IPS-15b (cell line): Measurements from ENCODE around the gene RBPMS2.

Source experiments
- H3K27me3 ChIP-seq: one replicate; pipeline ENCODE4 v1.6.1; 2013; ENCODE audit warnings: low read length; ENCODE audit not compliant: control insufficient read depth, insufficient read depth
- H3K36me3 ChIP-seq: one replicate; pipeline ENCODE4 v1.6.1; 2013; ENCODE audit warnings: low read length; ENCODE audit not compliant: control insufficient read depth, insufficient read depth
- H3K4me1 ChIP-seq: one replicate; pipeline ENCODE4 v1.6.1; 2013; ENCODE audit warnings: mild to moderate bottlenecking, low read length; ENCODE audit not compliant: control insufficient read depth, insufficient read depth
- H3K4me3 ChIP-seq: one replicate; pipeline ENCODE4 v1.5.1; 2013; ENCODE audit warnings: low read depth, low read length
- H3K9ac ChIP-seq: one replicate; pipeline ENCODE4 v1.6.1; 2013; ENCODE audit warnings: low read depth, mild to moderate bottlenecking, low read length
- H3K9me3 ChIP-seq: one replicate; pipeline ENCODE4 v1.6.1; 2013; ENCODE audit warnings: mild to moderate bottlenecking, low read length; ENCODE audit not compliant: control insufficient read depth, insufficient read depth

RBPMS2 gene

DNA sequence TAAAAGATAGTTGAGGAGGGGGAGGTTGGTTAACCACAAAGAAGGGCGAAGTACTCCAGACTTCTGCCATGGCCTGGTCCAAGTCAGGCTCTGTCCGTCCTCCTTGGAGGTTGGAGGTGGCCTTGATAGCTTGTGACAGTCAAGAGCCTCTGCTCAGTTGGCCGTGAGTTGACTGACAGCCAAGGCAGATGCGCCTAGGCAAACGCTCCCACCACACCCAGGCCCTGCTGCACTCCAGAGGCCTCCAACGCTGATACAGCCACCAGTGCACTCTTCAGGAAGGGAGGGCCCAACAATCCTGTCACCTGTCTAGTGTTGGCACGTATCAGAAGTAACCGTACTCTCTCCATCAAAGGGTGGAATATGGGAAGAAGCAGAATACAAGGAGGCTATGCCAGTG, 9.3 kb downstream of the RBPMS2 start:
- no peaks in the 10 kb centered on the region for H3K9me3 ChIP-seq
- H3K27me3 ChIP-seq: no peaks in the 10 kb centered on the region
- H3K4me1 ChIP-seq: peaks cover 3% of the 10 kb centered on the region
- H3K4me3 ChIP-seq: no peak overlapping the region
- no peak overlapping the region for H3K9ac ChIP-seq
- no peaks in the 10 kb centered on the region for H3K36me3 ChIP-seq

DNA sequence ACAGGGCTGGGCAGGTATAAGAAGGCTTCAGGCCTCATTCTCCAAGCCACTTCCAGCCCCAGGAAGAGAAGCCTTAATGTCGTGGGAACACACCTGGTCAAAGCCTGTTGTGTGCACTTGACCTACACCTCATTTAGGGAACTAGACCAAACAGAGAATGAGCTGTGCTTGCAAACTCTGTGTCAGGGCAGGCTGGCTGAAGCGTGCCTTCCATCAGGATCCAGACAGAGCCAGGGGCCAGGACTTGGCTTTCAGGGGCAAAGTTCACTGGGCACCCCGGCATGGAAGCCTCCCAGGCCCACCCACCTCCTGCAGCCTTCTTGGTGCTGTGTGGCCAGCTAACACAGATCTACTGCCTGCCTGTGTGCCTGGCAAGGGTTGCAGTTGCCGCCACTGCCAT, 11.5 kb downstream of the RBPMS2 start:
- Histone ChIP-seq H3K27me3 (no peaks in the 10 kb centered on the region), H3K9ac (no peak overlapping the region), H3K36me3 (no peaks in the 10 kb centered on the region), H3K4me1 (peaks cover 3% of the 10 kb centered on the region), H3K9me3 (no peaks in the 10 kb centered on the region), H3K4me3 (no peak overlapping the region)

- Histone ChIP-seq H3K27me3 (no peaks in the 10 kb centered on the region), H3K9ac (no peak overlapping the region), H3K4me3 (no peak overlapping the region), H3K4me1 (peaks cover 3% of the 10 kb centered on the region), H3K9me3 (no peaks in the 10 kb centered on the region), H3K36me3 (no peaks in the 10 kb centered on the region)
Observed at GRCh38 chr15:64763462-64763861, 11.9 kb downstream of the RBPMS2 start.

DNA sequence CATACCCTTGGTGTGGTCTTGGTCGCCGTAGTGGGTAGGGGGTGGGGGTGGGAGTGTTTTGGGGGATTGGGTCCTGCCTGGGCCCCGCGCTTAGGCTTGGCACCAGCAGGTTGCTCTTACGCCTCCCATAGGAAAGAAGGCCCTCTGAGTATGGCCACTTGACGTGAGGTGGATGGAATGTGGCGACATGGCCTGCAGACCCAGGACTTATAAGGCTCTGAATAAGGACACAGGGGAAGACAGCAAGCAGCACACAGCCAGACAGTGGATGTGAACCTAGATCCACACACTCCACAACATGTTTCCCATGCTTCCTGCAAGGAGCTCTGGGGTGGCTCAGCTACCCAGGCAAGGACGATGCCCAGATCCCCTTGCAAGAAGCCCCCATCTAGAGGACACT, 12.4 kb downstream of the RBPMS2 start:
- no peaks in the 10 kb centered on the region for H3K36me3 ChIP-seq
- H3K9ac ChIP-seq: no peak overlapping the region
- H3K4me1 ChIP-seq: peaks cover 3% of the 10 kb centered on the region
- H3K4me3 ChIP-seq: no peak overlapping the region
- no peaks in the 10 kb centered on the region for H3K27me3 ChIP-seq
- no peaks in the 10 kb centered on the region for H3K9me3 ChIP-seq

DNA sequence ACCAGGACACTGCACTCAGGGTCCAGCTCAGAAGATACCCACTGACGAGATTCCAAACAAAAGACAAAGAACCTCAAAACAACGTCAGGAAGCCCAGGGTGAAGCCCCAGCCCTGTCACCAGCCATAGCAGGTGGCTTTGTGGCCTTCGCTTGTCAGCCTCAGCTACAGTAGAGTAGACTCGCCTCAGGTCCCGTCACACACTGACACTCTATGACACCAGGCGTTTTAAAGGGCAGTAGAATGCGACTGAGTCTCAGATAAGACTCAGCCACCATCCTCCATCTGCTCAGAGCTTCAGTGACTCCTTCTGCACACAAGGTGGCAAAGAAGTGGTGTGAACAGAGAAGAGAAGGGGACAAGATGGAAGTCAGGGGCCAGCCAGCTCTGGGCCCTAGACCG, 12.8 kb downstream of the RBPMS2 start:
- H3K36me3 ChIP-seq: no peaks in the 10 kb centered on the region
- H3K27me3 ChIP-seq: no peaks in the 10 kb centered on the region
- no peaks in the 10 kb centered on the region for H3K9me3 ChIP-seq
- H3K9ac ChIP-seq: no peak overlapping the region
- no peak overlapping the region for H3K4me3 ChIP-seq
- H3K4me1 ChIP-seq: peaks cover 3% of the 10 kb centered on the region

DNA sequence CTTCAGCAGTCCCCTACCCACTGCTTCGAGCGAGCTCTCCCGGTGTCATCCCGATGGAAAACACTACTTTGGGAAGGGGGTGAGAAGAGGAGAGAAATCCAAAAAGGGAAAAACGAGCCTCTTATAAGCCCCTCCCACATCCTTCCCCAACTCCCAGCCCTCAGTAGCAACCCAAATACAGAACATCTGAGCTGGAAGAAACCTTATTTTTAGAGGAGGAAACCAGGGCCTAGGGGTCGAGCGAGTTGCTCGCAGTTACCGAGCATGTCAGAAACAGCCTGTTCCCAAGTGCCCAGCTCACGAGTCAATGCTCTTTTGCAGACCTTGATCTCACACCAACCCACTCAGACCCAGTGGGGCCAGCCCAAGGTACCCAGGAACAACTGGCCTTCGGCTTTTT, 14.2 kb downstream of the RBPMS2 start:
- H3K9ac ChIP-seq: no peak overlapping the region
- H3K36me3 ChIP-seq: no peaks in the 10 kb centered on the region
- peaks cover 3% of the 10 kb centered on the region for H3K4me1 ChIP-seq
- H3K27me3 ChIP-seq: no peaks in the 10 kb centered on the region
- no peaks in the 10 kb centered on the region for H3K9me3 ChIP-seq
- no peak overlapping the region for H3K4me3 ChIP-seq

DNA sequence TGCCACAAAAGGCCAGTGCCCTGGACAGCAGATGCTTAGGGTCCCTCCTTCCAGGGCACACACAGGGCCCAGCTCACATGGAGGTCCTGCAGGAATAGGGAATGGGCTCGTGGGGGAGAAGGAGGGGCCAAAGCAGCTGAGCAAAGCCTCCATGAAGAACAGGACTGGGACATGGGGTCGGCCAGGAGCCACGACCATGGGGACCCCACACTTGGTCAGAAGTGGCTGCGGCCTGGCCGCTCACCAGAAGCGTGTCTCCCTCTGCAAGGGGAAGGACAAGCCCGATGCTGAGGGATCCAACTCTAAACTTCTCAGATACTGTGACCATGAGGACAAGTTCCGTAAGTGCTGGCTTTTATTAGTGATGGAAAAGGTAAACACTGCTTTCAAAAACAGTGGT, 15.3 kb downstream of the RBPMS2 start:
- no peak overlapping the region for H3K4me3 ChIP-seq
- no peaks in the 10 kb centered on the region for H3K36me3 ChIP-seq
- no peaks in the 10 kb centered on the region for H3K9me3 ChIP-seq
- no peaks in the 10 kb centered on the region for H3K27me3 ChIP-seq
- H3K9ac ChIP-seq: no peak overlapping the region
- H3K4me1 ChIP-seq: peaks cover 3% of the 10 kb centered on the region

- no peak overlapping the region for H3K9ac ChIP-seq
- H3K36me3 ChIP-seq: peaks cover 13% of the 10 kb centered on the region
- no peaks in the 10 kb centered on the region for H3K4me1 ChIP-seq
- no peaks in the 10 kb centered on the region for H3K27me3 ChIP-seq
- H3K9me3 ChIP-seq: no peaks in the 10 kb centered on the region
- H3K4me3 ChIP-seq: no peak overlapping the region
Observed at GRCh38 chr15:64755427-64755940, 19.9 kb downstream of the RBPMS2 start.

GRCh38 chr15:64754663-64755426, 20.5 kb downstream of the RBPMS2 start:
- H3K4me1 ChIP-seq: peaks cover 3% of the 10 kb centered on the region
- H3K4me3 ChIP-seq: no peak overlapping the region
- H3K9ac ChIP-seq: no peak overlapping the region
- no peaks in the 10 kb centered on the region for H3K27me3 ChIP-seq
- no peaks in the 10 kb centered on the region for H3K9me3 ChIP-seq
- peaks cover 13% of the 10 kb centered on the region for H3K36me3 ChIP-seq

DNA sequence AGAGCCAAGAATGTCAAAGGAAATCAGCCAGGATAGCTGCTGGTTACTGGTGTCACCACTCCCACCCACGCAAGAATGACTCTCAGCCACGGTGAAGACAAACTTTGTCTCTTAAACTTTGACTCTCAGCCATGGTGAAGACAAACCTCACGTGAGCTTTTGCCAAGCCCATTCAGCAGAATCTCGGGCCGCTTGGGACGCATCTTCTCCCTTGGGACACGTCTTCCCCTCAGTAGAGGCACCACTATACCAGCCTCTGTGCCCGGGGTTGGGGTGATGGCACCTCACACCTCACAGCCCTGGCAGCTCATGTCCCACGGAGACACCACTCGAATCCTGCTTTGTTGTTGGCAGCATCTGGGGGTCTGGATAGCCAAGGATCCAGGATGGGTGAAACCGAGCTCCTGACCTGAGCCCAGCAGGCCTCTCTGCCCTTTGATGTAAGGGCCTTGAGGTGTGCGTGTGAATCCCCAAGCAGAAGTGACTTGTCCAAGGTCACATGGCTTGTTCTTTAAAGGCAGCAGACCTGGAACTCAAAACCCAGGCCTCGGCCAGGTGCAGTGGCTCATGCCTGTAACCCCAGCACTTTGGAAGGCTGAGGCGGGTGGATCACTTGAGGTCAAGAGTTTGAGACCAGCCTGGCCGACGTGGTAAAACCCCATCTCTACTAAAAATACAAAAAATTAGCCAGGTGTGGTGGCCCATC, 21.8 kb downstream of the RBPMS2 start:
- Histone ChIP-seq H3K27me3 (no peaks in the 10 kb centered on the region), H3K4me3 (no peak overlapping the region), H3K9me3 (no peaks in the 10 kb centered on the region), H3K9ac (no peak overlapping the region), H3K4me1 (peaks cover 3% of the 10 kb centered on the region), H3K36me3 (peaks cover 19% of the 10 kb centered on the region)

DNA sequence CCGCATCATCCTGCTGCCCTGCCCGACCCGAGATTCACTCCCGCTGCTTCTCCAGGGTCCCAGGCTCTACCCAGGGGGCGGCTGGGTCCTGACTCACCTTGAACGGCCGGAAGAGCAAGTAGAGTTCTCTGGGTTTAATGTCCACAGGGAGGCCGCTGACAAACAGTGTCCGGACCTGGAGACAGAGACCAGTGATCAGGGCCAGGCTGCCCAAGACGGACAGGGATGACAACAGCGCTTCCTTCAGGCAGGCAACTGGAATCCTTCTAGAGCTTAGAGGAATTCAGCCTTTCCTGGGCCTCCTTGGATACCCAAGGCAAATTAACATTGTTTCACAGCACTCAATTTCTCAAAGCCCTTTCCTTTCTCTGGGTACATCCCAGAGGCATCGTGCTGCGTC, 23.9 kb downstream of the RBPMS2 start:
- peaks cover 41% of the 10 kb centered on the region for H3K36me3 ChIP-seq
- peaks cover 3% of the 10 kb centered on the region for H3K4me1 ChIP-seq
- H3K9ac ChIP-seq: no peak overlapping the region
- no peaks in the 10 kb centered on the region for H3K27me3 ChIP-seq
- H3K9me3 ChIP-seq: no peaks in the 10 kb centered on the region
- H3K4me3 ChIP-seq: no peak overlapping the region
